Activated CD8-positive, alpha-beta memory T cell treated with anti-CD3 and anti-CD28 coated beads, Interleukin-2, amount 50 U/mL, for 4 hours (primary cell): Measurements from ENCODE around the gene SPTB.

ENCODE experiments used
- DNase-seq: peaks from one replicate; pipeline ENCODE4 v3.0.0-alpha.2; 2020

SPTB gene

GRCh38 chr14:64763085-64763782 is 116.5 kb downstream of the SPTB start:
- no peak for DNase-seq

DNA sequence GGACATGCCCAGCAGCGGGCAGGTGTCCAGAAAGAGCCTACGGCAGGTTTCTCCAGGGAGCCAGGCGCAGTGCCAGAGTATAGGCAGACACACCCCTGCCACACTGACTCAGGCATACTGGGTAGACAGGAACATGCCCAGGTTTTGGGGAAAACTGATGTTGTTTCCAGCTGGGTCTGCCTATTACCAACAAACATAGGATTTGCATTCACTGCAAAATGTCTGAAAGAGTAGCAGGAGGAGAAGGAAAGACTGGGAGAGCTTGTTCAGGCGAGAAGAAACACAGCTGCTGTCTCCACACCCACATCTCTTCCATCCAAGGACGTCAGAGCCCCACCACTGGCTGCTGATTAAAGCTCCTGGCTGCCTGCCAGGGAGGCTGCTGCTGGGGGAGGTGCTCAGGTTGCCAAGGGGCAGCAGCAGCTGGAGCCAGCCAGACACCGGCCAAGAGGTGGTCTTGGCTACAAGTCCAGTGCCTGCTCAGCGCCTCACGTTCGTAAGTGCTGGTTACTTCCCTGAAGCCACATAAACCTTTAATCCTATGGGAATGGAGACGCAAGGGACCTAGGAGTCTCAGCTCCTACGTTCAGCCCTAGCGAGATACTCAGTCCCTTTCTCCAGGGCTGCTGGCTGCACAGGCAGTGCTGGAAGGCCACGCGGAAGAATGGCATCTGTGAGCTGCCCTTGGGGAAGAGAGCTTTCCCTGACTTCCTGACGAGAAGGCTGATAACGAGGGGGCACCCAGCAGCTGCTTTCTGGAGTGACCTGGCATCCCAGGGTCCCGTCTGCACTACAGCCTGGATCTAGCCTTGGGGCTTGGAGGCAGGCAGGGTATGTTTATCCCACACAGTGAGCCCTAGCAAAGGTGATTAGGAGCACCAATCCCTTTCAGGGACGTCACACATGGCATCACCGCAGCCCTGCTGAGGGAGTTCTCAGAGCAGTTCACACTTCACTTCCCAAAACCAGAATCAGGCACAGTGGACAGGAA is 117.4 kb downstream of the SPTB start:
- DNase-seq, result peak; percentile 41

DNA sequence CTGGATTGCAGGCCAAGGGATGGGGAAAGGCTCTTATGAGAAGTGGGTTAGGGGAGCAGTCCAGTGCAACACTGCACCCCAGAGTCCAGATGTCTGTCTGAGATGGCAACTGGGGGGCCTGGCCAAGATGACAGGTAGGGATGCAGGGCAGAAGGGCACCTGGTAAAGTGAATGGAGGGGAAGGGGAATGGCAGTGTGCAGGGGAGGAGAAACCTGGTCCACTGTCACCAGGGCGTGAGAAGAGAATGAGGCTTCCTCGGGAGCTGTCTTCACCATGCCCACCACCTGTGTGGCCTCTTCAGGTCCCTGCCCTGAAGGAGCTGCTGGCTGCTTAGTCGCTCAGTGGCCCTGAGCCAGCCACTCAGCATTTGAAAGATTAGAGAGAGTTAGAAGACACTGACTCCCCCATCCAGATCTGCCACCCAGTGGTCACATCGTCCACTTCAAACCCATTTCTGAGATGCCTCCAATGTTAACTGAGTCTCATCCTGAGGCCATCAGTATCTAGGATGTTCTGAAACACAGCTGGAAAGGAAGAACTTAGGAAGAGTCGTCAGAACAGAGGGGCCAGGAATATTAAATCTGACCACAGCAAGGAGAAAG is 118.2 kb downstream of the SPTB start:
- no peak for DNase-seq

DNA sequence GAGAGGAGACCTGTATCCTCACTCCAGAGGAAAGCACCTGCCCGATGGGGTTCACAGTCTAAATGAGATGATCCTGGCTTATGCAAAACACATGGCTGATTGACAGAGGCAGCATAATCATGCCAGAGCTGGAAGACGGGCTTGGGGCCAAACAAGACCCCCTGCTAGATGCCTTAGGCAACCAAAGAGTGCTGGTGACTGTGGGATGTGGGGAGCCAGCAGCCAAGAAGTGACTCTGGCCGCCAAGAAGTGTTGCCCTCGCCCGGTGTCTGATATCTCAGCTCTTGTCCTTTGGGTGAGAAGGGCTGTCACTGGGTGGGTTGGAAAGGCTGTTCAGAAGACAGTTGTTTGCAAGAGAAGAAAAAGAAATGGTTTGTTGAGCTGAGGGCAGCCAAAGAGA is 118.8 kb downstream of the SPTB start:
- DNase-seq, result no peak

GRCh38 chr14:64760146-64760755 is 119.5 kb downstream of the SPTB start:
- DNase-seq, result peak; percentile 56

- DNase-seq, result no peak
Observed at GRCh38 chr14:64759555-64759938, 120.2 kb downstream of the SPTB start.

DNA sequence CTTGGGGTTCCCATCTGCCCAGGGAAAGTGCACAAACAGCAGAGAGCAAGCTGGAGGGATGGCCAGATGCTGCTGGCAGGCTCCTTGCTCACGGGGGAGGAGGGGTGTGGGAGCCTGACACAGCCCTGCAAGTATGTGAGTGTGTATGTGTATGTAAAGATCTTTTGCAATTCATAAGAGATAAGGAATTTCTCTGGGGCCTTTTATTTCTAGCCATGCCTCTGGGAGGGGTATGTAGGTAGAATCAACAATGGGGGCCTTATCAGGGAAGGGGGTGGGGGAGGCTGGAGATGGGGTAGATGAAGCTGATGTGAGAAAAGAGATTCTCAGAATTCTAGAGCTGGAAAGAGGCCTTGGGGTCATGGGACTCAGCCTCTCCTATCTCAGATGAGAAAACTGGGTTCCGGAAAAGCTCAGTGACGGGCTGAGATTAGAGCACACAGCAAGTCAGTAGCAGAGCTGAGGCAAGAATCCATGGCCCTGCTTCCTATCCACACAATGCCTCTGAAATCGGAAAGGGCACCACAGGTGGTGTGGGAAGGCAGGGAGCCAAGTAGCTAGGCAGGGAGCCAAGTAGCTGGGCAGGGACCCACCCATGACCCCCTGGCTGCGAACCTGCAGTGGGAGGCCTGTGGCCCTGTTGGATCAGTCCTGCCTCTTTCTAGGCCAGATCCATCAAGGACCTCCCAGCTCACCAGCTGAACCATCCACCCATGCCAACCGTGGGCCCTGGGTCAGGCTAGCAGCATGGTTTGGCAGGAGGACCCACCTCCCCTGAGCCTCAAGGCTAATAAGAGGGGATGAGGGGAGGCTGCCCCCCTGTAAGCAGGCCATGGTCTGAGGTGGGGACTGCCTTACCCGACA is 120.8 kb downstream of the SPTB start:
- no peak for DNase-seq

GRCh38 chr14:64758025-64758521 is 121.6 kb downstream of the SPTB start:
- DNase-seq, result no peak

DNA sequence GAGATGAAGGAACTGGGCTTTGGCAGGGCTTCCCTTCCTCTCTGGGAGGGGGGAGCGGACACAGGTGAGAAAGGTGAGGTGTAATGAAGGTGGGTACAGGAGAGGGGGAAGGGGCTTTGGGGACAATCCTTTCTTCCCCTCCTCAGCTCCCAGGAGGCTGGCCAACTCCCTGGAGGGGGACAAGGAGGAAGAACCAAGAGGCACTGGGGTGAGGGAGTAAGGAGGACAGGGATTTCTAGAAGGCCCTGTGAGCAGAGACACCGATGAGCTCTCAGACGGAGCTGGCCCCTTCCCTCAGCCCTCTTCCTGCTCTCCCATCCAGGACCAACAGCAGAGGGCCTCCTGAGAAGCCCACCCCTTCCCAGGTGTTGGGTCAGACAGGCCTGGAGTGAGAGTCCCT is 122.1 kb downstream of the SPTB start:
- DNase-seq, result no peak

GRCh38 chr14:64756712-64757111 is 123.0 kb downstream of the SPTB start:
- DNase-seq, result no peak

DNA sequence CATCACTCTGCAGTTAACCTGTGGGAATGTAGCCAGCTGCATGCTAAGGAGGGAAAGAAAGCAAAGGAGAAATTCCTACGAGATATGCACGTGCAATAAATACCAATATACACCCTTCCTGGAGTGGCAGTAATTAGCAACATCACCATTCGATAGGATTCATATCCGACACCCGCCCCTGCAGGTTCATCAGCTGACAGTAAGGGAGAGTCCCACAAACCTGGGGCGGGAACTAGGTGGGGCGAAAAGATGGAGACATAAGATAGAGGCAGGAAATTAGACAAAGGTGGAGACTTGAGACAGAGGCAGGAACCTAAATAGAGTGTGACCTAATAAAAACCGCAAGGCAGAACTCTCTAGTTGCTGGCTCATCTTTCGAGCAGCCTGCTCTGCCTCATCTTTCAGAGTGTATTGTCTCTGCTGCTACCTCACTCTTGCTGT is 123.9 kb downstream of the SPTB start:
- DNase-seq, result peak; percentile 53

- DNase-seq, result no peak
Observed at GRCh38 chr14:64754685-64755084, 125.0 kb downstream of the SPTB start.

DNA sequence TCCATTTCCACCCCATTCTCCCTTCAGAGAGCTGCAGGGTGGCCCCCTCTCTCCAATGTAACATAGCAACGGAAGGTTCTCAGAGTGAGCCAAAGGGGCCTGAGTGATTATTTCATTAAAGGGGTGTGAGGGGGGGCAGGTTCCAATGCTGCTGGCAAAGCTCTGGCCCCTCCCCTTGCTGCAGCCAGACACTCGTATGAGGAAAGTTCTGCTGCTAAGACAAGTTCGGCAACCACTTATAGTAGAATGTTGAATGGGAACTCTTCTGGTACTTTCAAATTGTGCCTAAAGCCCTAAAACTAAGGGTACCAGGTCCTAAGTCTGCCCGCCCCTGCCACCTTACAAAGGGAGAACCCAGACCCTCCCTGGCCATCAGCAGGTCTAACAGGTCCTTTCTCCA is 125.7 kb downstream of the SPTB start:
- DNase-seq, result no peak

- DNase-seq, result no peak
Observed at GRCh38 chr14:64753374-64753773, 126.3 kb downstream of the SPTB start.

DNA sequence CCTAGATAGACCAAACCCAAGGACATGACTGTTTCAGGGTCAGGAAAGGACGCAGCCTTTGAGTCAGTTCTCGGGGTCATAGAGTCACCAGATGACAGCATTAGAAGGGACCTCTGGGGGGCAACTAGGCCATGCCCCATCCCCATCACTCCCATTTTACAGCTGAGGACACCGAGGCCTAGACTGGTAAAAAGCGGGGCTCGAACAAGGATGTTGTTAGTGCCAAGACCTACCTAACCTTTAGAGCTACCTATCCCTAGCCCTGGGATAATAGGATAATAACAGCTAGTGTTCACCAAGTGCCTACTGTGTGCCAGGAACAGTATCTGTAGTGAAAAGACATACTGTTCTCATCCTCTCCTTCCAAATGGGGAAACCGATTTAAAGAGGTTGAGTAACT is 126.8 kb downstream of the SPTB start:
- DNase-seq, result no peak

GRCh38 chr14:64748995-64749714 is 130.6 kb downstream of the SPTB start:
- no peak for DNase-seq

DNA sequence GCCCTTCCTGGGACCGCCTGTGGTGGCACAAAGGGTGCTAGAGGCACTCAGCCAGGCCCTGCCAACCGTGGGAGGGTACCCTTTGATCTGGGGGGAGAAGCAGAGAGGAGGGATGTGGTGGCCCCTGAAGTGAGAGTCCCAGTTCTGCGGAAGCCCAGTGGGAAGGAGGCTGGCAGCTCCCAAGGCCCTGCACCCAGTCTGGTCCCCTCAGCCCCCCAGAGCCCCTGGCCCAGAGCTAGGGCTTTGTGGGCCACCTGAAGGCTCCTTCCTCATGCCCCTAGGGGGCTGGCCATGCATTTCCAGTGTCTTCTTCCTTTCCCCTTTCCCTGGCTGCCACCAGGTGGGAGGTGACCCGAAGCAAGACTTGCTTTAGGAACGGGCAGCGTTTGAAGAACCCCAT is 131.2 kb downstream of the SPTB start:
- no peak for DNase-seq

GRCh38 chr14:64747327-64747726 is 132.4 kb downstream of the SPTB start:
- DNase-seq, result no peak

GRCh38 chr14:64746298-64747250 is 133.1 kb downstream of the SPTB start:
- no peak for DNase-seq

DNA sequence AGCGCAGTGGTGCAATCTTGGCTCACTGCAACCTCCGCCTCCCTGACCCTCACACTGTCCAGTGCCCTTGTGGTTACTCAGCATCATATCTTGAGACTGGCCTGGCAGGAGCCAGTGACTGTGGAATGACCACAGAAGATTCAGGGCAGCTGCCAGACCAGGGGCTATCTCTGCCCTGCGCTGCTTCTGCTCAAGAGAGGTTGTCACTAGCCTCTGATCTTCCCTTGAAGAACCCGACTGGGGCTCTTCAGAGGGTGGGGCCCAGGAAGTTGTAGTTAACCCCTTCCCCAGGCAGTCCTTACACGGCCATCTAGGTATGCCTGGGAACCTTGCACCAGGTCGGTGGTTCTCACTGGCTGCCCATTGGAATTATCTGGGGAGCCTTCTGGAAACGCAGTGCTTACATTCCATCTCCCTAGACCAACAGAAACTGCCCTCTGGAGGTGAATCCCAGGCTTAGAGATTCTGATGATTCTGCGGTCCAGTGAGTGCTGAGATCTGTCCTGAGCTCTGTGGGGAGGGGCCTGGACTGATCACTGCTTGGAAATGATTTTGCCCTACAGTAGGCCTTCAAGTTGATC is 134.1 kb downstream of the SPTB start:
- no peak for DNase-seq
